Measurements from ENCODE around the gene HOXD9. TPM values are rescaled to one million over a fixed set of nuclear protein-coding genes. Genes with fewer than 3 reads are reported as not detected.

HOXD9 gene
- total RNA-seq, 1 donor from 2014 or later, result 1.5 TPM

GRCh38 chr2:176148751-176149421, 26.4 kb downstream of the HOXD9 start:
- Mint-ChIP-seq H3K27ac (no peak overlapping the region), H3K9me3 (no peaks in the 10 kb centered on the region)
- TF ChIP-seq CTCF (conservative IDR thresholded peaks at IDR 0.05), result no peak

GRCh38 chr2:176149481-176149938, 27.0 kb downstream of the HOXD9 start:
- no peak overlapping the region for H3K27ac Mint-ChIP-seq
- peaks cover 94% of the 10 kb centered on the region for H3K27me3 Mint-ChIP-seq
- H3K4me1 Mint-ChIP-seq (ENCODE audit: unreplicated experiment), result peaks cover 21% of the 10 kb centered on the region
- H3K9me3 Mint-ChIP-seq, result no peaks in the 10 kb centered on the region
- H3K36me3 Mint-ChIP-seq, result peaks cover 12% of the 10 kb centered on the region
- peak overlapping the region; percentile 89 for H3K4me3 Mint-ChIP-seq
- DNase-seq (ENCODE audit: extremely low spot score, unreplicated experiment), result no peak
- no peak for TF ChIP-seq CTCF (conservative IDR thresholded peaks at IDR 0.05)

More at GRCh38 chr2:176148751-176149421, 26.4 kb downstream of the HOXD9 start:
- H3K36me3 Mint-ChIP-seq, result peaks cover 8% of the 10 kb centered on the region
- peak overlapping the region; percentile 89 for H3K4me3 Mint-ChIP-seq
- no peak for DNase-seq (ENCODE audit: extremely low spot score, unreplicated experiment)
- peaks cover 94% of the 10 kb centered on the region for H3K27me3 Mint-ChIP-seq
- H3K4me1 Mint-ChIP-seq (ENCODE audit: unreplicated experiment), result peaks cover 21% of the 10 kb centered on the region

- Mint-ChIP-seq H3K4me1 (ENCODE audit: unreplicated experiment) (peaks cover 21% of the 10 kb centered on the region), H3K36me3 (peaks cover 17% of the 10 kb centered on the region), H3K4me3 (peak overlapping the region; percentile 89), H3K27me3 (peaks cover 94% of the 10 kb centered on the region), H3K27ac (peak overlapping the region; percentile 32), H3K9me3 (no peaks in the 10 kb centered on the region)
- no peak for DNase-seq (ENCODE audit: extremely low spot score, unreplicated experiment)
- no peak for TF ChIP-seq CTCF (conservative IDR thresholded peaks at IDR 0.05)
These were observed 27.5 kb downstream of the HOXD9 start for GRCh38 chr2:176149939-176150583.

GRCh38 chr2:176150584-176151441, 28.3 kb downstream of the HOXD9 start:
- Mint-ChIP-seq H3K27me3 (peaks cover 94% of the 10 kb centered on the region), H3K36me3 (peaks cover 24% of the 10 kb centered on the region), H3K4me3 (peak overlapping the region; percentile 89), H3K4me1 (ENCODE audit: unreplicated experiment) (peaks cover 21% of the 10 kb centered on the region), H3K27ac (peak overlapping the region; percentile 75), H3K9me3 (no peaks in the 10 kb centered on the region)
- no peak for DNase-seq (ENCODE audit: extremely low spot score, unreplicated experiment)
- no peak for TF ChIP-seq CTCF (conservative IDR thresholded peaks at IDR 0.05)

- H3K4me3 Mint-ChIP-seq, result peak within 1 kb of the TSS; percentile 89
- H3K27me3 Mint-ChIP-seq, result peaks cover 94% of the 10 kb centered on the region
- H3K27ac Mint-ChIP-seq, result peak within 1 kb of the TSS; percentile 75
- H3K4me1 Mint-ChIP-seq (ENCODE audit: unreplicated experiment), result peaks cover 23% of the 10 kb centered on the region
- TF ChIP-seq CTCF (conservative IDR thresholded peaks at IDR 0.05), result no peak
- H3K9me3 Mint-ChIP-seq, result no peaks in the 10 kb centered on the region
- H3K36me3 Mint-ChIP-seq, result peaks cover 20% of the 10 kb centered on the region
- no peak for DNase-seq (ENCODE audit: extremely low spot score, unreplicated experiment)
These were observed 29.1 kb downstream of the HOXD9 start, which contains the start of gene HOXD4 for GRCh38 chr2:176151442-176152287. Gene HOXD4 (plus strand): TSS chr2:176151550. CDS start chr2:176151634, 84 bp downstream.
